IMR-90 (cell line): ENCODE data around the gene ZDHHC24. TPM values are rescaled to one million over a fixed set of nuclear protein-coding genes. Genes with fewer than 3 reads are reported as not detected.
"Not testable (repeated sequence)": the region's sequence is repeated elsewhere in the genome, so short reads cannot be mapped to it uniquely, and the experiment has no call there.

Experiments
- ATAC-seq: fragments of 200-7000 bp; cut with Tn5 transposase; 2 replicates; pipeline ENCODE4 v1.9.1; 2020; ENCODE audit warnings: low read depth, mild to moderate bottlenecking, moderate library complexity
- BruUV-seq: library from RNA; stranded (reverse); fragments of 400-500 nt; replicated peaks from 2 replicates; lab custom pipeline; 2021; lab: Mats Ljungman, UMichigan
- CTCF ChIA-PET: fragments of 300-600 bp; formaldehyde crosslinking; extraction: SDS; loops from one replicate; lab custom pipeline; 2021; ENCODE audit warnings: antibody characterized with exemption; lab: Yijun Ruan, JAX
- POLR2A ChIA-PET: fragments of 300-600 bp; sonication (Branson Sonifier 250); formaldehyde crosslinking; loops from one replicate; lab custom pipeline; 2022; ENCODE audit warnings: antibody characterized with exemption; ENCODE audit not compliant: unreplicated experiment; lab: Charles Lee
- DNase-seq: peaks from one replicate; pipeline ENCODE4 v3.0.0; 2013
- H2AFZ ChIP-seq: replicated peaks from 2 replicates; pipeline ENCODE3; 2013; ENCODE audit warnings: low read length, mild to moderate bottlenecking; ENCODE audit not compliant: poor library complexity
- H2AK5ac ChIP-seq: 2 replicates; pipeline ENCODE4 v1.6.1; 2013; ENCODE audit warnings: low read depth, low read length, inconsistent platforms
- H2AK9ac ChIP-seq: replicated peaks from 2 replicates; pipeline ENCODE3; 2013; ENCODE audit warnings: mild to moderate bottlenecking, low read depth, low read length, moderate library complexity; ENCODE audit not compliant: poor library complexity
- H2BK120ac ChIP-seq: 2 replicates; pipeline ENCODE4 v1.6.1; 2013; ENCODE audit warnings: low read depth, low read length, inconsistent platforms
- H2BK15ac ChIP-seq: 3 replicates; pipeline ENCODE4 v1.6.1; 2013; ENCODE audit warnings: low read depth, low read length, inconsistent platforms
- H2BK20ac ChIP-seq: 2 replicates; pipeline ENCODE4 v1.6.1; 2013; ENCODE audit warnings: low read depth, mild to moderate bottlenecking, inconsistent platforms, low read length, moderate library complexity
- H2BK5ac ChIP-seq: 2 replicates; pipeline ENCODE4 v1.6.1; 2013; ENCODE audit warnings: mild to moderate bottlenecking, low read depth, low read length, inconsistent platforms; ENCODE audit not compliant: poor library complexity, severe bottlenecking
- H3K14ac ChIP-seq: replicated peaks from 2 replicates; pipeline ENCODE4 v1.6.1; 2013; ENCODE audit warnings: low read depth, low read length, inconsistent platforms
- H3K18ac ChIP-seq: 2 replicates; pipeline ENCODE4 v1.6.1; 2013; ENCODE audit warnings: low read depth, low read length, control low read depth
- H3K23ac ChIP-seq: 2 replicates; pipeline ENCODE4 v1.6.1; 2013; ENCODE audit warnings: low read depth, low read length, inconsistent platforms
- H3K27ac ChIP-seq: 2 replicates; pipeline ENCODE4 v1.5.1; 2013; ENCODE audit warnings: mild to moderate bottlenecking, control low read depth, low read length; ENCODE audit not compliant: insufficient read depth
- H3K27me3 ChIP-seq: 2 replicates; pipeline ENCODE4 v1.6.1; 2013; ENCODE audit warnings: low read length; ENCODE audit not compliant: control insufficient read depth, insufficient read depth
- H3K36me3 ChIP-seq: 2 replicates; pipeline ENCODE4 v1.6.1; 2013; ENCODE audit warnings: low read length, mixed read lengths; ENCODE audit not compliant: control insufficient read depth, insufficient read depth
- H3K4ac ChIP-seq: 2 replicates; pipeline ENCODE4 v1.6.1; 2013; ENCODE audit warnings: low read depth, low read length, inconsistent platforms
- H3K4me1 ChIP-seq: 2 replicates; pipeline ENCODE4 v1.6.1; 2013; ENCODE audit warnings: low read length, mixed read lengths; ENCODE audit not compliant: control insufficient read depth, insufficient read depth
- H3K4me2 ChIP-seq: 2 replicates; pipeline ENCODE4 v1.6.1; 2013; ENCODE audit warnings: low read depth, mild to moderate bottlenecking, control low read depth, low read length, moderate library complexity
- H3K4me3 ChIP-seq: 2 replicates; pipeline ENCODE4 v1.5.1; 2013; ENCODE audit warnings: low read depth, mild to moderate bottlenecking, control low read depth, low read length, moderate library complexity; ENCODE audit not compliant: insufficient read depth
- H3K56ac ChIP-seq: 2 replicates; pipeline ENCODE4 v1.6.1; 2013; ENCODE audit warnings: low read length, inconsistent platforms; ENCODE audit not compliant: insufficient read depth; ENCODE audit errors: extremely low read depth
- H3K79me1 ChIP-seq, 2 experiments: 2 replicates each; pipeline ENCODE4 v1.6.1; 2013; ENCODE audit warnings: low read length in 2 of 2, inconsistent platforms in 1 of 2, low read depth in 1 of 2
- H3K9ac ChIP-seq: 2 replicates; pipeline ENCODE4 v1.6.1; 2013; ENCODE audit warnings: low read depth, low read length, control low read depth
- H3K9me1 ChIP-seq: 2 replicates; pipeline ENCODE4 v1.6.1; 2013; ENCODE audit warnings: low read length, inconsistent platforms; ENCODE audit not compliant: insufficient read depth
- H3K9me3 ChIP-seq: 2 replicates; pipeline ENCODE4 v1.6.1; 2013; ENCODE audit warnings: low read length; ENCODE audit not compliant: control insufficient read depth, insufficient read depth
- H4K20me1 ChIP-seq: 2 replicates; pipeline ENCODE4 v1.6.1; 2013; ENCODE audit warnings: low read length, inconsistent platforms; ENCODE audit not compliant: insufficient read depth
- H4K5ac ChIP-seq: 2 replicates; pipeline ENCODE4 v1.6.1; 2013; ENCODE audit warnings: mild to moderate bottlenecking, low read depth, low read length, control low read depth
- H4K8ac ChIP-seq, 2 experiments: 2 replicates each; pipeline ENCODE4 v1.6.1; 2013; ENCODE audit warnings: low read depth in 2 of 2, low read length in 2 of 2, control low read depth in 1 of 2, inconsistent platforms in 1 of 2
- H4K91ac ChIP-seq: 2 replicates; pipeline ENCODE4 v1.6.1; 2013; ENCODE audit warnings: low read depth, low read length, inconsistent platforms; ENCODE audit not compliant: insufficient read depth
- WGBS, 2 experiments: methylation state at CpG; one replicate each; pipeline versions ENCODE4 v1.1.5 to v1.1.7; 2013; ENCODE audit warnings: missing lambda C conversion rate in 2 of 2; ENCODE audit not compliant: insufficient read length in 1 of 2; ENCODE audit errors: extremely low coverage in 2 of 2; 5-methylcytosine and 5-hydroxymethylcytosine counted together
- dilution Hi-C: fragments of 300-500 bp; cut with HindIII; formaldehyde crosslinking; loops from one replicate; pipeline ENCODE4 v1.14.3; 2018; ENCODE audit warnings: low sequenced_read_pairs; ENCODE audit not compliant: unreplicated experiment
- in situ Hi-C: fragments of 300-500 bp; cut with MboI; formaldehyde crosslinking; loops from 3 replicates; pipeline ENCODE4 v1.14.3; 2019; ENCODE audit warnings: low sequenced_read_pairs, inconsistent platforms, mixed read lengths
- intact Hi-C: fragments of 100-400 bp; cut with micrococcal nuclease; formaldehyde crosslinking; loops from 2 replicates; pipeline ENCODE4 v1.10.0; 2022
- polyA plus RNA-seq, 3 experiments: library from polyadenylated mRNA; depleted of rRNA; stranded (reverse); fragments of >200 nt; gene quantifications; 2 replicates each; pipeline ENCODE4 v1.2.3, GENCODE V29; 2012; ENCODE audit warnings: low replicate concordance in 1 of 3
- total RNA-seq: library from RNA; depleted of rRNA; stranded (reverse); fragments of >200 nt; gene quantifications from 2 replicates; pipeline ENCODE4 v1.2.3, GENCODE V29; 2012

Gene ZDHHC24
- total and polyA plus RNA-seq, 2 of the 4 experiments (the other 2 are of a cell fraction), result 3.2 to 10.9 TPM

DNA sequence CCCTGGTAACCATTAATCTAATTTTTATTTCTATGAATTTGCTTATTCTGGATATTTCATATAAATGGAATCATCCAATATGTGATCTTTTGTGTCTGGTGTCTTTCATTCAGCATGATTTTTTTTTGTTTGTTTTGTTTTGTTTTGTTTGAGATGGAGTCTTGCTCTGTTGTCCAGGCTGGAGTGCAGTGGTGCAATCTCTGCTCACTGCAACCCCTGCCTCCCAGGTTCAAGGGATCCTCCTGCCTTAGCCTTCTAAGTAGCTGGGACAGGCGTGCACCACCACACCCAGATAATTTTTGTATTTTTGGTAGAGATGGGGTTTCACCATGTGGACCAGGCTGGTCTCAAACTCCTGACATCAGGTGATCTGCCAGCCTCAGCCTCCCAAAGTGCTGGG, 39.6 kb upstream of the ZDHHC24 start:
- dilution Hi-C loops, H3K14ac ChIP-seq, CTCF ChIA-PET: not testable (repeated sequence)

DNA sequence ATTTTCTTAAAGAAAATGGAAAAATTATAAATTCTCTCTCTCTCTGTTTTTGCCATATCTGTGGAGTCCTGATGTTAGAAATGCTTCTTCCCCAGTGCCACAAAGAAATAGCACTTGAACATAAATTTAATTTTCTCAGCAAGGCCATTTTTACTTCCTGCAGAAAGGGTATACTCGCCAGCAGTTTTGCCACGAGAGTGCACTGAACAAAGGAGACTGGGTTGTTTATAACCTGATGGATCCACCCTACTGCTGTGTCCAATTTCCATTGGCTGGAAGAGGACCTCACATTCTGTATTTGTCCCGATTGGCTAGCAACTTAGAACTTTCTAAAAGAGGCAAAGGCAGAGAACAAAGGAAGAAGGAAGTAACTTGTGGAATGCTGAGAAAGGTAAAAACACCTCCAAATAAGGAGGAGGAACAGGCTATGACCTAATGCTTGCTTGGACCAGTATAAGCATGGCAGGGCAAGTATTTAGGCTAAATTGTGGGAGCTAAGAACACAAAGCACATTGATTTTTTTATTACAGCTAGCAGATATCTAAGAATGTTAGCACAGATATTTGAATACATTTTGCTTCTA, 36.8 kb upstream of the ZDHHC24 start:
- H4K91ac ChIP-seq, H3K4me2 ChIP-seq, H3K18ac ChIP-seq, H3K79me1 ChIP-seq, H3K9me3 ChIP-seq, H2BK15ac ChIP-seq, H4K8ac ChIP-seq, dilution Hi-C loops, H2AK5ac ChIP-seq, intact Hi-C loops, H3K56ac ChIP-seq, in situ Hi-C loops, H3K4ac ChIP-seq, H4K20me1 ChIP-seq, H4K5ac ChIP-seq, DNase-seq, H3K23ac ChIP-seq, H3K36me3 ChIP-seq, H3K27me3 ChIP-seq, H3K27ac ChIP-seq, POLR2A ChIA-PET, BruUV-seq, H3K4me1 ChIP-seq, H3K9me1 ChIP-seq, H2BK120ac ChIP-seq, H2AFZ ChIP-seq, H2AK9ac ChIP-seq, H3K14ac ChIP-seq, H2BK5ac ChIP-seq, H2BK20ac ChIP-seq, CTCF ChIA-PET, H3K9ac ChIP-seq, ATAC-seq, H3K4me3 ChIP-seq: not testable (repeated sequence)
- WGBS, 2 experiments, result 83% methylated on average over 2 of the region's 3 CpGs; no CpG with 5 or more reads in 1 of the 2 experiments

More for the DNA sequence above, 39.6 kb upstream of the ZDHHC24 start:
- ATAC-seq, H2AFZ ChIP-seq, H3K4me1 ChIP-seq, H4K5ac ChIP-seq, POLR2A ChIA-PET, H2BK120ac ChIP-seq, H3K79me1 ChIP-seq, DNase-seq, H2AK5ac ChIP-seq, H3K27ac ChIP-seq, H3K23ac ChIP-seq, H2BK15ac ChIP-seq, H4K20me1 ChIP-seq, H2BK5ac ChIP-seq, H3K9me1 ChIP-seq, H3K56ac ChIP-seq, H3K9ac ChIP-seq, H3K4me3 ChIP-seq, H3K36me3 ChIP-seq, BruUV-seq, H3K4me2 ChIP-seq, H3K18ac ChIP-seq, H3K27me3 ChIP-seq, H4K8ac ChIP-seq, H2BK20ac ChIP-seq, intact Hi-C loops, H4K91ac ChIP-seq, in situ Hi-C loops, H3K4ac ChIP-seq, H3K9me3 ChIP-seq, H2AK9ac ChIP-seq: not testable (repeated sequence)
- no CpG with 5 or more reads among the region's 1 CpG for WGBS, 2 experiments
